ENCODE results near the gene LAMA3.

Gene LAMA3

DNA sequence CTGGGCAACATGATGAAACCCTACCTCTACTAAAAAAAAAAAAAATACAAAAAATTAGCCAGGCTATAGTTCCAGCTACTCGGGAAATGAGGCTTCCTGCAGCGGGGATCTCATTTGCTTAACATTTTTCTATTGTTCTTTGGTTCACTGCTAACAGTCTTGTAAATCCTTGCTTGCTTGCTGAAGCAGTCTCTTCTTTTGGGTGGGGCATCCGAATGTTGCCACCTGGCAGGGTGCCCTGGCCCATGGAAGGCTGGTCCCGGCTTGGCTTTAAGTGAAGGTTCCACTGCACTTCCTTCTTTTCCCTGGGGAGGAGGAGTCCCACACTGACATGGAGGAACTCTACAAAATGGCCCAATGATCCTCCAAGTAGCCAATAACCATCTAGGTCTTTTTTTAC lies 20.5 kb upstream of the LAMA3 start:
- no peak for DNase-seq (ENCODE audit: low read depth in 3 of 3)

DNA sequence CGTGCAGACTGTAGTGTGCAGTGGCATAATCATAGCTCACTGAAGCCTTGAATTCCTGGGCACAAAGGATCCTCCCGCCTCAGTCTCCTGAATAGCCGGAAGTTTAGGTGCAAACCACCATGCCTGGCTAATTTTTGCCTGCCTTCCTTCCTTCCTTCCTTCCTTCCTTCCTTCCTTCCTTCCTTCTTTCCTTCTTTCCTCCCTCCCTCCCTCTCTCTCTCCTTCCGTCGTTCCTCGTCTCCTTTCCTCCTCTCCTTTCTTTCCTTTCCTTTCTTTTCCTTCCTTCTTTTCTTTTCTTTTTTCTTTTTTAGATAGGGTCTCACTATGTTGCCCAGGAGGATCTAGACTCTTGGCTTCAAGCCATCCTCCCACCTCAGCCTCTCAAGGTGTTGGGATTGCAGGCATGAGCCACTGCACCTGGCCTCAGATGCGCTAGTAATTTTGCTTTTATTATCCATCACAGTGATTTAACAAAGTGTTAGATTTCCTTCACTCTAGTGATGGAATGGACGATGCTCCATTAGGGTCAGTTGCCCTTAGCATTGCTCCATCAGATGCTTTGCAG lies 20.0 kb upstream of the LAMA3 start:
- DNase-seq (ENCODE audit: low read depth in 3 of 3): no peak

DNA sequence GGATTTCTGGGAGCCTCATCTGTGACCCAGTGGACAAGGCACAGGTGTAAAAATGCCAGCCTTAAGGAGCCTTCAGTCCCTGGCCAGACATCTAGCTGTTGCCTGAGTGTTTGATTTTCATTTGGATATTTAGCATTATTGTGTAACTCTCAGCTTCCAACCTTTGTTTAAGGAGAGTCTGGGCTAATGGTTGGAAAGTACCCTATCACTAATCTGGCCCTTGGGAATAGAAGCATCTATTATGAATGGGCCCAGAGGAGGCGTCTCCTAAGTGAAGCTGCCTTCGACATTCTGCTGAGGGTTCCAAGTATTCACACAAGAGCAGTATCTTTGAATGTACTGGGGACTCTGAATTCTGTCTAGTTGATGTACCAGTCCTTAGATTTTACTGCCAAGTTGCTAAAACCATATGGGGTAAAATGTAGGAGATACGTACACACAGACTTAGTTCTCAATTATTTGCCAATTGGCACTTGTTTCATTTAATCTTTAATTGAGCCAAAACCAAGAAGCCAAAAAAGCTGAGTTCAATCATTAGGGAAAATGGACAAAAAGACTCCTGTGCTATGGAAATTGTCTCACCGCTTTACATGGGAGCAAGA lies 19.3 kb upstream of the LAMA3 start:
- DNase-seq (ENCODE audit: low read depth in 3 of 3): no peak

DNA sequence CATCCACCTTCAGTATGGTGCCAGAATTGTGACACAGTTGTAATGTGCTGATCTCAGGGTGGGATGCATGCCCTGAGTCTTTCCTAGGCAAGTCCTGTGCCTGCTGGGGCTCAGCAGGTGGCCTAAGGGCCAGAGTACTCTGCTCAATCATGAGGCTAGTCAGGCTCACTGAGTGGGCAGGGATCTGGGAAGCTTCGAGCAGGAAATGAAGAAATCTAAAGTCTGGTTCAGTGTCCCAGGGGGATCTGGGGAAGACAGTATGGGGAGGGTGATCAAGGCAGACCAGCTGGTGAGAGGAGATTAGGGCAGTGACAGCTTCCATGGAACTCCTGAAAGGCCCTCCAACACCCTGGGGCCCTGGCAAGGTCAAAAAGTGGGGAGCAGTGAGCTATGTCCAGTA lies 17.7 kb upstream of the LAMA3 start:
- DNase-seq (ENCODE audit: low read depth in 3 of 3): no peak

DNA sequence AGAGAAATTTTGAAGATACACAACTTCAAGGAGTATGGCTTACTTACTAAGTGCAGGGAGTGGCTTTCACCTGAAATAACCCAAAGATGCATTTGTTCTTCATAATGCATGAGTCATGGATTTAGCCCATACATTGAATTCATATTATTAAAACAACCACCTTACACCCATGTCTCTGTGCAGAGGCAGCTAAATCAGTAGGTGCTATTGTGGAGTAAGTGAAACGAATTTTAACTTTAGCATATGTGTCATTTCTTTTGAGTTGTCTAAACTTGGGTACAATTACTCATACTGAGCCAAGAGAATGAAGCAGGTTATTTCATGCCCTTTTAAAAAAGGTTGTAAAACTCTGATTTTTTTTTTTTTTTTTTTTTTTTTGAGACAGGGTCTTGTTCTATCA lies 15.5 kb upstream of the LAMA3 start:
- no peak for DNase-seq (ENCODE audit: low read depth in 3 of 3)

DNA sequence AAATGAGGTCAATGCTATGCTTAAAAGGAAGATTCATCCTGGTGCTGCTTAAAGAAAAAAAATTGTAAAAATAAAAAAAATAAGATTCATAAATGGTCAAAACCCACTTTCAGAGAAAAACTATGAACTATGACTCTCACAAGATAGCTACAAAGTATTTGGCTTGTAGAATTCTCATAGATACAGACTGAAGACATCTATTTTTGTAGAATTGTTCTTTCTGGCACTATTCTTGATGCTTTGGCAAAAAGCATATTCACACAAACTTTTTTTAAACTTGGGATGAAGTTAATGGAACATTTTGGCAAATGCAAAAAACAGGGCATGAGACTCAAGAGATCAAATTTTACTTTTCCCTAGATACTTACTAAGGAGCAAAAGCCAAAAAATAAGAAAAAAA lies 14.0 kb upstream of the LAMA3 start:
- DNase-seq (ENCODE audit: low read depth in 3 of 3): no peak

DNA sequence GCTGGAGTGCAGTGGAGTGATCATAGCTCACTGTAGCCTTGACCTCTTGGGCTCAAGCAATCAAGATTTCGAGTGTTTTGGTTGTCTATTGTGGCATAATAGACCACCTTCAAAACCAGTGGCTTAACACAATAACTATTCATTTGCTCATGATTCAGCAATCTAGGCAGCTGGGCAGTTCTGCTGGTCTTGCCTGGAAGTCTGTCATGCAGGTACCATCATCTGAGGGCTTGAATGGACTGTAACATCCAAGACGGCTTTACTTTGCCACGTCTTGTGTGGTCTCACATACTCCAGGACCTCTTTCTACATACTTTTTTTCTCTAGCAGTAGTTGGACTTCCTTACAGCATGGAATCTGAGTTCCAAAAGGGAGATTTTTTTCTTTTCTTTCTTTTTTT lies 13.4 kb upstream of the LAMA3 start:
- no peak for DNase-seq (ENCODE audit: low read depth in 3 of 3)

DNA sequence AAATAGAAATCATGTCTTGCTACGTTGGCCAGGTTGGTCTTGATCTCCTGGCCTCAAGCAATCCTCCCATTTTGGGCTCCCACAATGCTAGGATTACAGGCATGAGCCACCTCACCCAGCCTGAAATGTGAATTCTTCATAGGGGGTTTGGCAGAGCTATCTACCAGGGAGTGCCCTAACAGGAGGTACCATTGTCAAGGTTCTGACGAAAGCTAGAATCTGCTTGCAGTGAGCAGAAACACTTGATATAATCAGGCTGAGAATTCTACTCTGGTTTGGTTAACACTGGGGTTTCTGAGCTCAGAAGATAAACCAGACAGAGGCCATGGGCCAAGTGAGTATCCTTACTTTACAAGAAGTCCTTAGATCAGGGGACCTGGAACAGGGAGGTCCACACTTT lies 7.2 kb upstream of the LAMA3 start:
- DNase-seq (ENCODE audit: low read depth in 3 of 3): no peak

DNA sequence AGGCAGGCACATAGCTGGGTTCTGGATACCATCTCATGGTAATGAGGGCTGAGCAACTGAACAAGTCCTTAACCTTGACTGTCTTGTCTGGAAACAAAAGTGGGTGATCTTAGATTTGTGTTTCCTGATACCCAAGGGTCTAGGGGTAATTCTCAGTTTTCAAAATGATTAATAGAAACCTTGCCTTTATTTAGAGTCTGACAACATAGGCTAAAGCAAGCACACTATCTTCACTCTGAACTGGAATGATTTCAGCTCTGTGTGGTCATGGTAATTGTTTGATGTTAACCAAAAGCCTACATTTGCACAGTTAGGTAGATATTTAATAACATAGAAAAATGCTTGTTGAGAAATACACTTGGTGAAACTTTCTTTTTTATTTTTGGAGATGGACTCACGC lies 6.8 kb upstream of the LAMA3 start:
- DNase-seq (ENCODE audit: low read depth in 3 of 3): no peak

DNA sequence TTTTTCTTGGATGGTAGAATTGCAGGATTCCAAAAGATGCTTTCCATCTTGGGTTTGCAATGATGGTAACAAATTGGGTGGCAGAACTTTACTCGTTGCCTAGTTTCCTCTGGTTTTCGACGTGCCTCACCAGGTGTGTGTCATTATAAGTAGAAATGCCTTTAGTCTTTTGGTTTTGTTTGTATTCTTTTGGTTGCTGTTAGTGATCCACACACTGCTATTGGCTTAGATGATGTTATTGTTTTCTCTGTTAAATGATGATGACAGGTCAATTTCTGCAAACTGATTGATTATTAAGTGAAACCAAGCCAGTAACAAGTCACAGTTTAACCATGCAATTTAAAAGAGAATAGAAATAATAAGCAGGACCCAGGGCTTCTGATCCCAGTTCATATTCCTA lies 6.1 kb upstream of the LAMA3 start:
- no peak for DNase-seq (ENCODE audit: low read depth in 3 of 3)

DNA sequence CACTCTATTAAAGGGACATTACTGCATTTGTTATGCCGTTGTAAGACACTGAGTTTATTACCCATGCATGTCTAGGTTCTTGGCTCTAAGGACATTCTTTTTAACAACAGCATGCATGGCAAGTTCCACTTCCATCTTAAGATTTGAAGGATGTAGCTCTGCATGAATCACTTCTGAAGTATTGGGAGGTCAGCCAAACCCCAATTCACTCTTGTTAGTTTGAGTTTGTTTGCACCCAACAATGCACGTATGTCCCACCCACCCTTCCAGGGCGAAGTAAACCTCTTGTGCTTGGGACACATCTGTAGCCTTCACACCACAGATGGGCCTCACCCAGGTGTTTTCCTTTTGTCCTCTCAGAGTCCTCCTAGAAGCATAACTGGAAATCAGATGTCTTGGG lies 5.6 kb upstream of the LAMA3 start:
- DNase-seq (ENCODE audit: low read depth in 3 of 3): no peak

DNA sequence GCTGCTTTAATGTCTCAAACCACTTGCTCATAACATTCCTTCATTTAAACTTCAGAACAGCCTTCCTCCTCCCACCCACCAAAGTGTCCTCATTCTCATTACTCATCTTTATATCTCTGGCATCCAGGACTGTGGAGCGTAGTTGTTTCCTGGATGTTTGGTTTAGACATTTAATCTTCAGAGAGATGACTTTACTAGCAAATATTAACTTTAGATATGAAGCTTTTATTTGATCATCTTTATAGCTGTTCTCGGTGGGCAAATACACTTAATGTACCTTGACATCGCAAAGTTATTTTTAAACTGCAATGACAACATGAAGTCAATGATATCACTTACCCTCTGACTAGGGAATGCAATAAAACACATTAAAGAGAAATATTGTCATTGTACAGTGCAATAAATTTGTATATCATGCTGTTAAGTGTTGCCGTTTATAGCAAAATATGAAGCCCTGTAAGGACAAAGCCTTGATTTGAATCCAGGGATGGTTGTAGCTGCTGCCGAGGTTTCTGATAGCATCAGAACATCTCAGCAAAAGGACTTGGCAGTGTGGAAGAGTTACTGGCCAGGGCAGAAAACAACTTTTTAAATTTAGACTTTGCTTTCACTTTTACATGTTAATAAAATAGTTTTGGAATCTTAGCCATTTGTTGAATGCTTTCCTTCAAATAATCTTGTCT lies 4.6 kb upstream of the LAMA3 start:
- DNase-seq (ENCODE audit: low read depth in 3 of 3): no peak

DNA sequence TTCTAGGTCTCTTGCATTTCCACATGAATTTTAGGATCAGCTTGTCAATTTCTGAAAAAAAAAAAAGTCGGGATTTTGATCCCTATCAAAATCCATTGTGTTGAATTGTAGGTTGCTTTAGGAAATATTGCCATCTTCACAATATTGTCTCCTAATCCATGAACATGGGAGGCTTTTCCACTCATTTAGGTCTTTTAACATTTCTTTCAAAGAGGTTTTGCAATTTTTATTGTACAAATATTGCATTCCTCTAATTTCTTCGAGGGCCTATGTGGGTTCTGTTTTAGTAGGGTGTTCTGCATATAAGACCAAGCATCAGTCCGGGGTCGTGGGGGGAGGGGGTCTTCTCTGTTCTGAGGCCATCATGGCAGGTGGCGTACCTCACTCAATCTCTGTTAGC lies 725 bp upstream of the LAMA3 start:
- DNase-seq (ENCODE audit: low read depth in 3 of 3): no peak

DNA sequence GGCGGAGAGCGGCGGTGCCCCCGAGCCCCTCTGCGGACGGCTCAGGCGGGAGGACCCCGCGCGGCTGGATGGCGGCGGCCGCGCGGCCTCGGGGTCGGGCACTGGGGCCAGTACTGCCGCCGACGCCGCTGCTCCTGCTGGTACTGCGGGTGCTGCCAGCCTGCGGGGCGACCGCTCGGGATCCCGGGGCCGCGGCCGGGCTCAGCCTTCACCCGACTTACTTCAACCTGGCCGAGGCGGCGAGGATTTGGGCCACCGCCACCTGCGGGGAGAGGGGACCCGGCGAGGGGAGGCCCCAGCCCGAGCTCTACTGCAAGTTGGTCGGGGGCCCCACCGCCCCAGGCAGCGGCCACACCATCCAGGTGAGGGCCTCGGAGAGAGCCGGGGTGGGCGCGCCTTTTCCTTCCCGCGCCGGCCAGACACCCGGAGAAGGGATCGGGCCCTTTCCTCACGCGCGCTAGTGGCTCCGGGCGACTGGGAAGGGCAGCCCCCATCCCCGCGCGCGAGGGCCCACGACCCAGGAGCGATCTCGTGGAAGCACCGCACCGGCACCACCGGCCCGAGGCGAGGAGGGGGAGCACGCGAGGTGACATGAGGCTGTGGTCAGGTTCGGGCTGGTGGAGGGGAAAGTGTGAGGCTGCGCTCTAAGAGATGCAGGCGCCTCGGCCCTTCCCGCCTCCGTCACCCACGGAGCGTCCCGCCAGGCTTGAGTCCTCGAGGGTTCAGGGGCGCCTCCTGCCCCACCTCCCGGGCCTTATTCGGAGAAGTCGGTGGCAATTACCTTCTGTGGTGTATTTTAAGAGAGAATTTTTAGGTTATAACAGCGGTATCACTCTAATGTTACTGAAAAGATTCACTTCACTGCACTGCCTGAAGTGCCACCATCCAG lies 607 bp downstream of the LAMA3 start:
- no peak for DNase-seq (ENCODE audit: low read depth in 3 of 3)

DNA sequence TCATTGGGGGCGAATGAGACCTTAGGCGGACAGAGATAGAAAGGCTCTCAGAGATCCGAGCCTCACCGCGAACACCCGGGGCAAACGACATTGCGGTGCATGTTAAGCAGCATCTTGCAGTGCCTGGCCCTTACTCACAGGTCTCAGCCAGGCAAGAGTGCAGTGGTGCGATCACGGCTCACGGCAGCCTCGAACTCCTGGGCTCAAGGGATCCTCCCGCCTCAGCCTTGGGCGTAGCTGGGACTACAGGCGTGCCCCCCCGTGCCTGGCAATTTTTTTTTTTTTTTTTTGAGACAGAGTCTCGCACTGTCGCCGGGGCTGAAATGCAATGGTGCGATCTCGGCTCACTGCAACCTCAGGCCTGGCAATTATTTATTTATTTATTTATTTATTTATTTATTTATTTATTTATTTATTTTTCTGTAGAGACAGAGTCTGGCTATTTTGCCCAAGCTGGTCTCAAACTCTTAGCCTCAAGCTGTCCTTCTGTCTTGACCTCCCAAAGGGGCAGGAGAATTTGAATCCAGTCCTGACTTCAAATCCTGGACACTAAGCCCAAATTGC lies 1.3 kb downstream of the LAMA3 start:
- DNase-seq (ENCODE audit: low read depth in 3 of 3): no peak

DNA sequence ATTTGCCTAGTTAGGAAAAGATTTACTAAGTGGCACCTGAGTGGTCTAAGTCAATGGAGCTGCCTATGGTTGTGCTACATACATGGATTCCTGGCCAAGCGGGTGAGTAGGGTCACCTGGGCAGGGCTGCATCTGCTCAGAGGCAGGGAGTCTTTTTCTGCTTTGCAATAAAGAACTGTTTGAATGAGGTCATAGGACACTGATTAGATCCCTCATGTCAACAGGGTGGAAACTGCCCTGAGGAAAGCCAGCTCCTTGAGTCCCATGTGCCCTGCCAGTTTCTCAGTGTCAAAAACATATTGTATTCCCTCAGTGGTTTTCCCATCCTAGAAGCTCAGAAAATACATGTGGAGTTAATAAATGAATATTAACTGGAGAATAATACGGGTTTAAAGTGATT lies 4.6 kb downstream of the LAMA3 start:
- no peak for DNase-seq (ENCODE audit: low read depth in 3 of 3)

DNA sequence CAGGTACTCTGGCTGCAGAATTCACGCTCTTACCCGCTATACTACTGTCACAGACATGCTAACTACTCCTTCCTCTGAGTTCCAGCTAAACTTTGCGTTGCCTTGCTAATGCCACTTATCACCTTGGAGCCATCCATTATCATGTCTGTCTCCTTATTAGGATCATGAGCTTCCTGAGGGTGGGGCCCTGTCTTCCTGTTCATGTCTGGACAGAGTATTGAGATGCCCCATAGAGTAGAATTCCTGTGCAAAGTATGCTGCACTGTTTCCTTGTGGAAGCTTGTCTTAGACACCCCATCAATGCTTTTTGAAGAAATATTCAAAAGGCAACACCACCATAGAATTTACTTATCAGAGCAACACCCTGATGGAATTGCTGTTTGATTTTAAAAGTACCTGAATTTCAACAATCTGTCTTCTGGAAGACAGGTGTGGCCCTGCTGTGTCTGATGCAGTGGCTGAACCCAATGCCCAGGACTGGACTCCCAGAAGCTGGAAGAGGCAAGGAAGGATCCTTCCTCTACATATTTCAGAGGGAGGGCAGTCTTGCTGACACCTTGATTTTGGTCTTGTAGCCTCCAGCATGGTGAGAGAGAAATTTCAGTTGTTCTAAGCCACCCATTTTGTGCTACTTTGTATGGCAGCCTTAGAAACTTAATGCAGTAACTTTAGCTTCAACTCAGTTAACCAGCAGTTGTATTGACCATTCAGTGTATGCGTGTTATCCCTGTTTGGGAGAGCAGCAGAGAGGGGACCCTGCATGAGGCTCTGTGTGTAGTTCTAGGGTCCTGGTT lies 5.6 kb downstream of the LAMA3 start:
- DNase-seq (ENCODE audit: low read depth in 3 of 3): no peak

DNA sequence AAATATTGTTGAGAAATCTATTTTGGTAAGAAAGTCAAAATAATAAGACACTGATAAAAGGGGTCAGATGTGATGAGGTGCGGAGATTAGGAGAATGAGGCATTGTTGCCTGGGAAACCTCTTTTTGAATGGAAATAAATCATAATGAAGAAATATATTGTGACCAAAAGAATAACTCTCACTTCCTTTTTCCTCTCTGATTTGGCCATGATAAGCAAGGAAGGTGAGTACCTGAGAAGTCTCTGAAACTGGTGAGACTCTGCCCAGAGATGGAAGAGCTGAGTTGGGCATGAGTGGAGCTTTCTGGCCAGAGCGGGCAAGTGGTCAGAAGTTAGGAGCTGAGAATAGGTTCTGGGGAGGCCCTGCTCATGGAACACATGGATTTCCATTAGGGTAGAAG lies 11.8 kb downstream of the LAMA3 start:
- no peak for DNase-seq (ENCODE audit: low read depth in 3 of 3)

DNA sequence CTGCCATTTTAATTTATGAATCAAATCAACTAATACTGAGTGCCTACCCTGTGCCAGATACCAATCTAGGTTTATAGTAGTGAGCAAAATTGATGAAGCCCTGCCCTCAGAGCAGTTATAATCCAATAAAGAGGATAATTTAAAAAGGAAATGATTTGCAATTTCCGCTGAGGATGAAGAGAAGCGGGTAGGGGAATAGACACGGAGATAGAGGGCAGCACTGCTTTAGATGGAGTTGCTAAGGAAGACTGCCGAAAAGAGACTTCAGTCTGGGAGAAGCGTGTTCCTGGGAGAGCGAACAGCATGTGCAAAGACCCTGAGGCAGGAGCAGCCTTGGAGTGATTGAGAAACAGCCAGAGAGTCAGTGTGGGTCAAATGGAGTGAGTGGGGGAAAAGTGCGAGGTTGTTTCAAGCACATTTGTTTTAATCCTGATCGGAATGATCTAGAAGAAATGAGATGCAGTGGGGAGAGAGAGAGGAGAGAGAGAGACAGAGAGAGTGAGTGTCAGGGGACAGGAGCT lies 12.4 kb downstream of the LAMA3 start:
- DNase-seq (ENCODE audit: low read depth in 3 of 3): no peak

DNA sequence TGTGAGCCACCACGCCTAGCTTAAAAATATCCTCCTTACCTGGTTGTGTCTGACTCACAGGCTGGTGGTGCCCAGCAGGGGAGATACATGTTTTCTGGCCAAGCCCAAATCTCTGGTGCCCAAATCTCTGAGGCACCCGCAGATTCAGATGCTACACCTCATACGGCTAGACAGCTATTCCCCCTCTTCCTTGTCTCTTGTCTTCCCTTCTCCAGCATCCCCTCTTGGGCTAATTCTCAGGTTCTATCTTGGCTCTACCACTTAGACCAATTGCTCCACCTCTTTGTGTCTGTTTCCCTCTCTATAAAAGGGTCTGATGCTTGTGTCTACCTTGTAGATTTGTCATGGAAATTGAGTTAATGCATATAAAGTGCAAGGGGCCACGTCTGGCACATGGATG lies 13.4 kb downstream of the LAMA3 start:
- DNase-seq (ENCODE audit: low read depth in 3 of 3): no peak
